Endothelial cell of umbilical vein (primary cell): ENCODE results near the gene GUCA1A. TPM values are rescaled to one million over a fixed set of nuclear protein-coding genes. Genes with fewer than 3 reads are reported as not detected.

Experiments
- BruUV-seq: library from RNA; stranded (reverse); fragments of 400-500 nt; replicated peaks from 2 replicates; lab custom pipeline; 2021; lab: Mats Ljungman, UMichigan
- CTCF ChIA-PET: fragments of 300-600, 350-600 bp; sonication (Branson Sonifier 250); formaldehyde crosslinking; loops from one replicate; lab custom pipeline; 2021; ENCODE audit warnings: antibody characterized with exemption, inconsistent platforms; lab: Charles Lee
- POLR2A ChIA-PET: fragments of 300-600, 350-600 bp; sonication (Branson Sonifier 250); formaldehyde crosslinking; loops from one replicate; lab custom pipeline; 2021; ENCODE audit warnings: antibody characterized with exemption, inconsistent platforms; lab: Charles Lee
- DNase-seq: peaks from one replicate; pipeline ENCODE4 v3.0.0-alpha.2; 2011; ENCODE audit warnings: low read depth, low spot score
- FAIRE-seq: peaks from 2 replicates; lab custom pipeline; 2011; peaks lifted over from hg19 to GRCh38; lab: Jason Lieb, UNC
- H2AFZ ChIP-seq: 2 replicates; pipeline ENCODE4 v1.6.0; 2012; ENCODE audit warnings: low read depth, low read length, control low read depth, inconsistent platforms
- H3K27ac ChIP-seq: 2 replicates; pipeline ENCODE4 v1.5.1; 2011; ENCODE audit warnings: low read depth, mild to moderate bottlenecking, control low read depth, low read length, moderate library complexity; ENCODE audit not compliant: insufficient read depth
- H3K27me3 ChIP-seq, 2 experiments: 2 replicates each; pipeline versions ENCODE4 v1.6.0 to v1.6.1; 2011; ENCODE audit warnings: low read length in 2 of 2, mixed read lengths in 1 of 2; ENCODE audit not compliant: control insufficient read depth in 2 of 2, insufficient read depth in 2 of 2
- H3K36me3 ChIP-seq, 2 experiments: 2 replicates in 1 of 2; 3 replicates in 1 of 2; pipeline ENCODE4 v1.5.1; 2011; ENCODE audit warnings: low read length in 2 of 2, mild to moderate bottlenecking in 1 of 2, moderate library complexity in 1 of 2; ENCODE audit not compliant: control insufficient read depth in 2 of 2, insufficient read depth in 2 of 2; ENCODE audit errors: extremely low read depth in 1 of 2
- H3K4me1 ChIP-seq: 3 replicates; pipeline ENCODE4 v1.5.1; 2011; ENCODE audit warnings: mild to moderate bottlenecking, low read length; ENCODE audit not compliant: control insufficient read depth, insufficient read depth; ENCODE audit errors: extremely low read depth
- H3K4me2 ChIP-seq: 2 replicates; pipeline ENCODE4 v1.6.1; 2011; ENCODE audit warnings: low read length, control low read depth, mixed read lengths; ENCODE audit not compliant: insufficient read depth
- H3K4me3 ChIP-seq, 3 experiments: fragments of 200-600 bp in 1 of 3; sonication (generic), shearing (Covaris generic) in 1 of 3; replicated peaks in 1 of 3; 2 replicates each; pipeline ENCODE4 v1.5.1; 2011 to 2016; ENCODE audit warnings: control low read depth in 3 of 3, low read length in 3 of 3, mild to moderate bottlenecking in 2 of 3, inconsistent platforms in 1 of 3, low read depth in 1 of 3, moderate library complexity in 1 of 3; ENCODE audit not compliant: insufficient read depth in 1 of 3
- H3K79me2 ChIP-seq: 2 replicates; pipeline ENCODE4 v1.6.0; 2012; ENCODE audit warnings: low read length, inconsistent platforms; ENCODE audit not compliant: control insufficient read depth, insufficient read depth
- H3K9ac ChIP-seq: replicated peaks from 2 replicates; pipeline ENCODE3; 2011; ENCODE audit warnings: low read length, control low read depth; ENCODE audit not compliant: insufficient read depth; ENCODE audit errors: extremely low read depth
- H3K9me1 ChIP-seq: replicated peaks from 3 replicates; pipeline ENCODE4 v1.6.0; 2011; ENCODE audit warnings: mild to moderate bottlenecking, low read length; ENCODE audit not compliant: control insufficient read depth, insufficient read depth; ENCODE audit errors: extremely low read depth
- H3K9me3 ChIP-seq: replicated peaks from 2 replicates; pipeline ENCODE4 v1.5.1; 2012; ENCODE audit warnings: low read length, inconsistent platforms; ENCODE audit not compliant: control insufficient read depth, insufficient read depth
- H4K20me1 ChIP-seq: replicated peaks from 2 replicates; pipeline ENCODE3; 2011; ENCODE audit warnings: mild to moderate bottlenecking, low read length; ENCODE audit not compliant: control insufficient read depth, insufficient read depth; ENCODE audit errors: extremely low read depth
- CTCF ChIP-seq, 2 donors: IDR thresholded peaks; 1 replicate in 1 of 2; 2 replicates in 1 of 2; pipeline ENCODE4 v1.5.1; 2011; ENCODE audit warnings: low read length in 2 of 2, mild to moderate bottlenecking in 2 of 2, moderate library complexity in 2 of 2, control low read depth in 1 of 2, inconsistent platforms in 1 of 2, low read depth in 1 of 2; ENCODE audit not compliant: insufficient read depth in 1 of 2; ENCODE audit errors: extremely low read depth in 1 of 2
- MAX ChIP-seq: IDR thresholded peaks from 2 replicates; pipeline ENCODE4 v1.6.1; 2011; ENCODE audit not compliant: insufficient read depth, insufficient read length
- POLR2A ChIP-seq: IDR thresholded peaks from 2 replicates; pipeline ENCODE4 v1.6.1; 2012; ENCODE audit warnings: low read depth, mild to moderate bottlenecking, control low read depth, low read length
- dilution Hi-C: fragments of 300-500 bp; cut with MboI; formaldehyde crosslinking; loops from one replicate; pipeline ENCODE4 v1.15.0; 2019; ENCODE audit warnings: low sequenced_read_pairs; ENCODE audit not compliant: extremely low pct_ligation_motif_present
- intact Hi-C: fragments of 100-400 bp; cut with micrococcal nuclease; formaldehyde crosslinking; loops from one replicate; pipeline ENCODE4 v1.10.0; 2022
- polyA plus RNA-seq, 4 experiments: library from polyadenylated mRNA; depleted of rRNA in 3 of 4; stranded (reverse) in 3 of 4; unstranded in 1 of 4; fragments of >200 nt; gene quantifications; 2 replicates each; pipeline versions ENCODE4 v1.2.1 to v1.2.3, GENCODE V29; 2011 to 2012; ENCODE audit warnings: missing spikeins in 1 of 4
- total RNA-seq: library from RNA; stranded (reverse); gene quantifications from 2 replicates; pipeline ENCODE4 v1.2.3, GENCODE V29; 2021

GUCA1A gene
- total and polyA plus RNA-seq, 2 donors (not counting 3 experiments of a cell fraction or from before 2014, with no cell fraction given): 0.04 to 0.22 TPM

- no peaks in the 10 kb centered on the region for H4K20me1 ChIP-seq
- no peak for TF ChIP-seq MAX
- CTCF ChIA-PET: interaction anchor here (0.7 to 3.3 kb wide), 11 partner anchors 20 to 379 kb away, joined by 3 to 28 read pairs (median 6); no protein-coding TSS in a partner anchor
- H3K9me3 ChIP-seq: no peaks in the 10 kb centered on the region
- H3K27me3 ChIP-seq: peaks cover 3 to 4% of the 10 kb centered on the region in 2 experiments
- no peak overlapping the region for H3K4me2 ChIP-seq
- dilution Hi-C loops (no loop called here), intact Hi-C loops (loop anchor here (5.0 kb wide), 1 partner anchor 47 kb away; no protein-coding TSS in a partner anchor)
- H2AFZ ChIP-seq: no peak overlapping the region
- BruUV-seq: no TSS peak
- no peaks in the 10 kb centered on the region for H3K9me1 ChIP-seq
- no peak overlapping the region for H3K27ac ChIP-seq
- H3K4me1 ChIP-seq: no peaks in the 10 kb centered on the region
- POLR2A ChIA-PET: no interaction called here
- no peak for FAIRE-seq
- H3K4me3 ChIP-seq: no peak overlapping the region
- H3K36me3 ChIP-seq: no peaks in the 10 kb centered on the region
- no peaks in the 10 kb centered on the region for H3K79me2 ChIP-seq
- H3K9ac ChIP-seq: no peak overlapping the region
- no peak for DNase-seq
These were observed 8.1 kb upstream of the GUCA1A start for GRCh38 chr6:42165016-42165415.

GRCh38 chr6:42166444-42167141 lies 6.6 kb upstream of the GUCA1A start:
- TF ChIP-seq POLR2A: no peak
- TF ChIP-seq CTCF (IDR thresholded peaks at IDR 0.05; ENCODE audit: extremely low read depth in 1 of 2, insufficient read depth in 1 of 2, low read depth in 1 of 2, low read length in 2 of 2): peak; percentile 82 to 91
- Histone ChIP-seq H3K4me1 (no peaks in the 10 kb centered on the region), H3K9ac (no peak overlapping the region), H3K9me1 (no peaks in the 10 kb centered on the region), H3K27me3 (peaks cover 0 to 4% of the 10 kb centered on the region in 2 experiments), H3K79me2 (no peaks in the 10 kb centered on the region), H3K4me3 (no peak overlapping the region), H3K36me3 (no peaks in the 10 kb centered on the region), H3K4me2 (no peak overlapping the region), H3K9me3 (no peaks in the 10 kb centered on the region), H4K20me1 (no peaks in the 10 kb centered on the region), H3K27ac (no peak overlapping the region), H2AFZ (peak overlapping the region; percentile 76)
- intact Hi-C loops: loop anchor here (1.0 to 5.0 kb wide), 3 partner anchors 46 to 386 kb away; partner anchors contain the start of gene PRICKLE4
- POLR2A ChIA-PET: no interaction called here
- peak; percentile 87 for FAIRE-seq
- DNase-seq: peak; percentile 72
- CTCF ChIA-PET: interaction anchor here (3.0 to 4.3 kb wide), 3 partner anchors 49 to 93 kb away, joined by 11 to 33 read pairs (median 26); no protein-coding TSS in a partner anchor
- no TSS peak for BruUV-seq
- dilution Hi-C loops: no loop called here
